ENCODE results near the gene CDKAL1. TPM values are rescaled to one million over a fixed set of nuclear protein-coding genes. Genes with fewer than 3 reads are reported as not detected.
"Not testable (repeated sequence)": the region's sequence is repeated elsewhere in the genome, so short reads cannot be mapped to it uniquely, and the experiment has no call there.

CDKAL1 gene
- total RNA-seq, 2 experiments from 2014 or later, result 20.4 TPM

GRCh38 chr6:20577173-20577688 lies 43.0 kb downstream of the CDKAL1 start:
- H3K27ac Mint-ChIP-seq, result no peak overlapping the region
- peaks cover 22% of the 10 kb centered on the region for H3K4me1 Mint-ChIP-seq (ENCODE audit: low read depth)
- H3K4me3 Mint-ChIP-seq, result no peak overlapping the region
- no peaks in the 10 kb centered on the region for H3K9me3 Mint-ChIP-seq
- no peak for DNase-seq
- CTCF ChIA-PET, result interaction anchor here (0.6 to 1.4 kb wide), 3 partner anchors 13 to 373 kb away, joined by 3 to 4 read pairs (median 3); no protein-coding TSS in a partner anchor
- no peaks in the 10 kb centered on the region for H3K27me3 Mint-ChIP-seq (ENCODE audit: low read depth)
- intact Hi-C loops (cut with micrococcal nuclease), result no loop called here
- peaks cover 15% of the 10 kb centered on the region for H3K36me3 Mint-ChIP-seq (ENCODE audit: low read depth)

DNA sequence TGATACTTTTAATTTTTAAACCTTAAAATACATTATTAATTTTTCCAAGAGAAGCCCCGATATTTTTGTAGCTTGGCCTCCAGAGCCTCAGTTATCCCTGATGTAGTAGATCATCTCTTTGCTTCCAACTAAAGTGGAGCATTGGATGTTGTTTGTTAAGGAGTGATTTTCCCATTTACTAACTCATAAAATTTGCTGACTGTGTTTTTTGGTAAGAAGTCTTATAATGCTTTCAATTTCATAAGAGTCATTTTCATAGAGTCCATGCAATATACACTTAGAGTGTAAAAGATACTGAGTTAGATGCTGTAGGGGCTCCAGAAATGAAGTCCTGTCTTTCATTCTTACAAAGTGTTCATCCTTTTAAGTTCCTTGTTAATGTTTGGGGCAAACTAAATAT lies 46.8 kb downstream of the CDKAL1 start:
- Mint-ChIP-seq H3K9me3 (no peaks in the 10 kb centered on the region), H3K27me3 (ENCODE audit: low read depth) (no peaks in the 10 kb centered on the region), H3K36me3 (ENCODE audit: low read depth) (peaks cover 32% of the 10 kb centered on the region), H3K4me3 (no peak overlapping the region), H3K4me1 (ENCODE audit: low read depth) (peaks cover 30% of the 10 kb centered on the region), H3K27ac (no peak overlapping the region)
- intact Hi-C loops (cut with micrococcal nuclease), result loop anchor here (5.0 to 10.0 kb wide), 2 partner anchors 126 to 264 kb away; no protein-coding TSS in a partner anchor
- CTCF ChIA-PET, result no interaction called here
- DNase-seq, result no peak

GRCh38 chr6:20582586-20583443 lies 48.6 kb downstream of the CDKAL1 start:
- CTCF ChIA-PET, result no interaction called here
- DNase-seq, result no peak
- no peak overlapping the region for H3K4me3 Mint-ChIP-seq
- H3K4me1 Mint-ChIP-seq (ENCODE audit: low read depth), result peaks cover 21% of the 10 kb centered on the region
- H3K27ac Mint-ChIP-seq, result no peak overlapping the region
- no peaks in the 10 kb centered on the region for H3K27me3 Mint-ChIP-seq (ENCODE audit: low read depth)
- intact Hi-C loops (cut with micrococcal nuclease), result loop anchor here (1.0 to 10.0 kb wide), 5 partner anchors 16 to 338 kb away; no protein-coding TSS in a partner anchor
- H3K9me3 Mint-ChIP-seq, result no peaks in the 10 kb centered on the region
- peaks cover 33% of the 10 kb centered on the region for H3K36me3 Mint-ChIP-seq (ENCODE audit: low read depth)

- Mint-ChIP-seq H3K4me3 (no peak overlapping the region), H3K4me1 (ENCODE audit: low read depth) (peaks cover 25% of the 10 kb centered on the region), H3K36me3 (ENCODE audit: low read depth) (peaks cover 30% of the 10 kb centered on the region), H3K27me3 (ENCODE audit: low read depth) (no peaks in the 10 kb centered on the region), H3K9me3 (no peaks in the 10 kb centered on the region), H3K27ac (no peak overlapping the region)
- intact Hi-C loops (cut with micrococcal nuclease), result loop anchor here (1.0 to 10.0 kb wide), 5 partner anchors 16 to 337 kb away; no protein-coding TSS in a partner anchor
- CTCF ChIA-PET, result no interaction called here
- no peak for DNase-seq
Observed at GRCh38 chr6:20583444-20583800, 49.2 kb downstream of the CDKAL1 start.

GRCh38 chr6:20584100-20584731 lies 50.0 kb downstream of the CDKAL1 start:
- intact Hi-C loops (cut with micrococcal nuclease), result loop anchor here (5.0 to 10.0 kb wide), 2 partner anchors 123 to 261 kb away; no protein-coding TSS in a partner anchor
- Mint-ChIP-seq H3K27me3 (ENCODE audit: low read depth) (no peaks in the 10 kb centered on the region), H3K27ac (no peak overlapping the region), H3K4me3 (no peak overlapping the region), H3K9me3 (no peaks in the 10 kb centered on the region), H3K4me1 (ENCODE audit: low read depth) (peaks cover 31% of the 10 kb centered on the region), H3K36me3 (ENCODE audit: low read depth) (peaks cover 26% of the 10 kb centered on the region)
- no peak for DNase-seq
- CTCF ChIA-PET, result no interaction called here

- Mint-ChIP-seq H3K4me1 (ENCODE audit: low read depth) (peaks cover 24% of the 10 kb centered on the region), H3K36me3 (ENCODE audit: low read depth) (peaks cover 52% of the 10 kb centered on the region), H3K27ac (no peak overlapping the region), H3K9me3 (peaks cover 14% of the 10 kb centered on the region), H3K27me3 (ENCODE audit: low read depth) (no peaks in the 10 kb centered on the region), H3K4me3 (no peak overlapping the region)
- intact Hi-C loops (cut with micrococcal nuclease), result loop anchor here (10.0 kb wide), 1 partner anchor 256 kb away; no protein-coding TSS in a partner anchor
- DNase-seq, result no peak
- CTCF ChIA-PET, result interaction anchor here (0.7 kb wide), 1 partner anchor 174 kb away, joined by 3 read pairs; no protein-coding TSS in a partner anchor
Observed at GRCh38 chr6:20589266-20589665, 55.0 kb downstream of the CDKAL1 start.

- intact Hi-C loops (cut with micrococcal nuclease); DNase-seq; H3K27me3 Mint-ChIP-seq (ENCODE audit: low read depth); H3K27ac Mint-ChIP-seq; CTCF ChIA-PET; H3K4me3 Mint-ChIP-seq: not testable (repeated sequence)
- Mint-ChIP-seq H3K36me3 (ENCODE audit: low read depth) (peaks cover 55% of the 10 kb centered on the region), H3K9me3 (peaks cover 22% of the 10 kb centered on the region), H3K4me1 (ENCODE audit: low read depth) (peaks cover 27% of the 10 kb centered on the region)
Observed at GRCh38 chr6:20590476-20590875, 56.2 kb downstream of the CDKAL1 start.

DNA sequence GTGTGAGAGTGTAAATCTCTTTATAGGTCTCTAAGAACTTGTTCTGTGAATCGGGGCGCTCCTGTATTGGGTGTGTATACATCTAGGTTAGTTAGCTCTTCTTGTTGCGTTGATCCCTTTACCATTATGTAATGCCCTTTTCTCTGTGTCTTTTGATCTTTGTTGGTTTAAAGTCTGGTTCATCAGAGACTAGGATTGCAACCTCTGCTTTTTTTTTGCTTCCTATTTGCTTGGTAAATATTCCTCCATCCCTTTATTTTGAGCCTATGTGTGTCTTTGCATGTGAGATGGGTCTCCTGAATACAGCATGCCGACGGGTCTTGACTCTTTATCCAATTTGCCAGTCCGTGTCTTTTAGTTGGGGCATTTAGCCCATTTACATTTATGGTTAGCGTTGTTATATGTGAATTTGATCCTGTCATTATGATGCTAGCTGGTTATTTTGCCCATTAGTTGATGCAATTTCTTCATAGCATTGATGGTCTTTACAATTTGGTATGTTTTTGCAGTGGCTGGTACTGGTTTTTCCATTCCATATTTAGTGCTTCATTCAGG lies 60.1 kb downstream of the CDKAL1 start:
- H3K4me1 Mint-ChIP-seq (ENCODE audit: low read depth), result peaks cover 17% of the 10 kb centered on the region
- peaks cover 23% of the 10 kb centered on the region for H3K9me3 Mint-ChIP-seq
- CTCF ChIA-PET; DNase-seq; H3K27me3 Mint-ChIP-seq (ENCODE audit: low read depth); intact Hi-C loops (cut with micrococcal nuclease); H3K27ac Mint-ChIP-seq; H3K4me3 Mint-ChIP-seq: not testable (repeated sequence)
- H3K36me3 Mint-ChIP-seq (ENCODE audit: low read depth), result peaks cover 63% of the 10 kb centered on the region

DNA sequence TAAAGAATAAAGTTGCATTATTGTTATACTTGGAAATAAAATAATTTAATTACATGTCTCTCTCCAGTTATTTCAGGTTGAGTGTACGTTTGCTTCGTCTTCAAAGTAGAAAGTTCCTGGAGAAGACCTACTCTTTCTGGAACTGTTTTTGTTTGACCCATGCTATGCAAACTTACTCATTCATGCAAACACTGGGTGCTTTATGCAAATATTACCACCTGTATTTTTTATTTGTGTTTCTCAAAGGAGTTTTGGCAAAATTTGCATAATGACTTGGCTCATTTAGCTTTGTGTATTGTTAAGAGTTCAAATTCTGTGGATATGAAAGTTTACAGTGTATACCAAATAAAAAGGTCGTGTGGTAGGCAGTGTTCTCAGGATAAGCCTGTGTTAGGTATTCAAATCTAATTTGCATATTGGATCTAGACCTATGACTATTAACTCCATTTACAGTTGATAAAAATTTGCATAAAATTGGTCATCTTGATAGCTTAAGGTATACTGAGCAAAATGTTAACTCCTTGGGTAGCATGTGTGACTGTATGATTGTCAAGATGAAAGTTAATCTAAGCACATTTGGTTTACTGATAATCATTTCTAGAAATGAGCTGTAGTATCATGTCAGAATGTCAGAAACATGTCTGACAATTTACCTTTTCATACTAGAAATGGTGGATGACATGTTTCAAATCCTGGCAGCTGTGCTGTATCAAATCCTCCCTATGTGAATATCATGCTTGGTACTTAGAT lies 65.2 kb downstream of the CDKAL1 start:
- DNase-seq, result no peak
- Mint-ChIP-seq H3K9me3 (peaks cover 7% of the 10 kb centered on the region), H3K27me3 (ENCODE audit: low read depth) (no peaks in the 10 kb centered on the region), H3K36me3 (ENCODE audit: low read depth) (peaks cover 39% of the 10 kb centered on the region), H3K4me3 (no peak overlapping the region), H3K4me1 (ENCODE audit: low read depth) (peaks cover 9% of the 10 kb centered on the region), H3K27ac (no peak overlapping the region)
- CTCF ChIA-PET, result interaction anchor here (1.3 kb wide), 1 partner anchor 32 kb away, joined by 3 read pairs; no protein-coding TSS in a partner anchor
- intact Hi-C loops (cut with micrococcal nuclease), result loop anchor here (1.0 kb wide), 4 partner anchors 16 to 107 kb away; no protein-coding TSS in a partner anchor

- no peak for DNase-seq
- Mint-ChIP-seq H3K9me3 (no peaks in the 10 kb centered on the region), H3K36me3 (ENCODE audit: low read depth) (peaks cover 29% of the 10 kb centered on the region), H3K4me3 (no peak overlapping the region), H3K4me1 (ENCODE audit: low read depth) (peaks cover 9% of the 10 kb centered on the region), H3K27me3 (ENCODE audit: low read depth) (no peaks in the 10 kb centered on the region), H3K27ac (no peak overlapping the region)
- intact Hi-C loops (cut with micrococcal nuclease), result no loop called here
- CTCF ChIA-PET, result no interaction called here
Observed at GRCh38 chr6:20600831-20601230, 66.6 kb downstream of the CDKAL1 start.

- Mint-ChIP-seq H3K27ac (no peak overlapping the region), H3K4me3 (no peak overlapping the region), H3K27me3 (ENCODE audit: low read depth) (no peaks in the 10 kb centered on the region), H3K9me3 (no peaks in the 10 kb centered on the region), H3K36me3 (ENCODE audit: low read depth) (peaks cover 23% of the 10 kb centered on the region), H3K4me1 (ENCODE audit: low read depth) (peaks cover 9% of the 10 kb centered on the region)
- CTCF ChIA-PET, result interaction anchor here (0.6 kb wide), 1 partner anchor 17 kb away, joined by 3 read pairs; no protein-coding TSS in a partner anchor
- intact Hi-C loops (cut with micrococcal nuclease), result no loop called here
- DNase-seq, result no peak
Observed at GRCh38 chr6:20604159-20604558, 69.9 kb downstream of the CDKAL1 start.
